ENCODE results near the gene PFKFB2.

Gene PFKFB2

DNA sequence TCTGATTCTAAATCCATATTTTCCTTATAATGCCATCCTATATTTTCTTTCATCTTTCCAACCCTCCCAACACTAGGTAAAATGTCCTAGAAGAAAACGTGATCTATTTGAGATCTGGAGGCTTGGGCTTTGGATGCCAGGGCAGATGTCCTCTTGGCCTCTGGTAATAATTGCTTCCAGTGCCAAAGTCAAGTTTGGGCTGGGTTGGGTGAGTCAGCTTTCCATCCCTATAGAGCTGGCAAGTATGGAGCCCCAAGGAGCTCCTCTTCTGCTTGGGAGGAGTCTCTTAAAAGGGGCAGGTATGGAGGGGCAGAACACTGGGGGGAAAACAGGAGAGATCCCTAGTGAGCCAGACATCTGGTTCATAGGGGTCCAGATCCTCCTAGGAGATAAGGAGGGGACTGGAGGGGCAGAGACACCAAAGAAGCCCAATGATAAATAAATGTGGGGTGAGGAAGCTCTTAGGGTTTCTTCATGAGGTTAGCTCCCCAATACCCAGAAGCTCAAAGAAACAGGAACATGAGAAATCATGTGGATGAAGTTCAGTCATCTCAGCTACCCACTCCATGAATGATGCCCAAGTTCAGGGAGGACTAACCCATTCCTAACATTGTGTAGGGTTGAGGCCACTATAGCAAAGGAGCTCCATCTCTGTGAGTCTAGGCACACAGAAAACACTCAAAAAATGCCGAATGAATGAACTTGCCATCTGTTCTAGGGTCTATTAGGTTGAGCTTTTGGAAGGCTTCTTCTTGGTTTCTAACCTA is 24.0 kb upstream of the PFKFB2 start:
- Mint-ChIP-seq H3K36me3 (ENCODE audit: low read depth) (no peaks in the 10 kb centered on the region), H3K9me3 (no peaks in the 10 kb centered on the region), H3K27me3 (ENCODE audit: low read depth, poor library complexity) (peaks cover 50% of the 10 kb centered on the region), H3K4me1 (peaks cover 43% of the 10 kb centered on the region), H3K27ac (no peak overlapping the region), H3K4me3 (no peak overlapping the region)
- TF ChIP-seq, protein P1, sequence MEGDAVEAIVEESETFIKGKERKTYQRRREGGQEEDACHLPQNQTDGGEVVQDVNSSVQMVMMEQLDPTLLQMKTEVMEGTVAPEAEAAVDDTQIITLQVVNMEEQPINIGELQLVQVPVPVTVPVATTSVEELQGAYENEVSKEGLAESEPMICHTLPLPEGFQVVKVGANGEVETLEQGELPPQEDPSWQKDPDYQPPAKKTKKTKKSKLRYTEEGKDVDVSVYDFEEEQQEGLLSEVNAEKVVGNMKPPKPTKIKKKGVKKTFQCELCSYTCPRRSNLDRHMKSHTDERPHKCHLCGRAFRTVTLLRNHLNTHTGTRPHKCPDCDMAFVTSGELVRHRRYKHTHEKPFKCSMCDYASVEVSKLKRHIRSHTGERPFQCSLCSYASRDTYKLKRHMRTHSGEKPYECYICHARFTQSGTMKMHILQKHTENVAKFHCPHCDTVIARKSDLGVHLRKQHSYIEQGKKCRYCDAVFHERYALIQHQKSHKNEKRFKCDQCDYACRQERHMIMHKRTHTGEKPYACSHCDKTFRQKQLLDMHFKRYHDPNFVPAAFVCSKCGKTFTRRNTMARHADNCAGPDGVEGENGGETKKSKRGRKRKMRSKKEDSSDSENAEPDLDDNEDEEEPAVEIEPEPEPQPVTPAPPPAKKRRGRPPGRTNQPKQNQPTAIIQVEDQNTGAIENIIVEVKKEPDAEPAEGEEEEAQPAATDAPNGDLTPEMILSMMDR (IDR thresholded peaks at IDR 0.05): no peak
- DNase-seq: no peak

DNA sequence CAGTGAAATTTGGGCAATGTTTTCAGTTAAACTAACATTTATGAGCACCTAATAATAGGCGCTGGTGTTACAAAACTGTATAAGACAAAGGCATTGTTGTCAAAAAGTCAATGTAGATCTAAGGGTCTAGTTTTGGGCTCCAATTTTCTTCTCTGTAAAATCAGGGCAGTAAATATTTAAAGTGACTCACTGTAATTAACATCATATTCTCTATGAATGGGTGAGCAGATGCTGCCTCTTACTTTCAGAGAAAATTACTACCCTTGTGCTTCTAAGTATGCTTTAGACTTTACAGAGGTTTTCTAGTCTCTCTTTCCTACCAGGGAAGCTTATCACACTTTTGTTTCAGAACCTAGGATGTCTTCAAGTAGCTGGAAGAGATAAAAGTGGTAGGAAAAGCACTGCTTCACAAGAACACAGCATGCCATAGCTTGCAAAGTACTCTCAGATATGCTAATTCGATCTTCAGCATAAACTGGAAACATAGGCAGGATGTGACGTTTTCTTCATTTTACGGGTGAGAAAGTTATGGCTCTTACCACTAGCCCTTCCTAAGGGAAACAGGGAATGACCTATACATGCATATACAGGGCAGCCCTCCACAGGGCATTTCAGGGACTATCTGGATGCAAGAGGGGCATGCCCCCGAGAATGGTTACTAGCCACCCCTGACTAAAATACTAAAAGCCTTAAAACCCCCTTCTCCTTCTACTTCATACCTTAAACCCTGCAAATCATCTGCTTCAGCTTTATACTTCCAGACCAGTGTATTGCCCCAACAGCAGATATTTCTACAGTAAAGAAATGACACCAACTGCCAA is 23.2 kb upstream of the PFKFB2 start:
- Mint-ChIP-seq H3K9me3 (no peaks in the 10 kb centered on the region), H3K4me1 (peaks cover 36% of the 10 kb centered on the region), H3K4me3 (no peak overlapping the region), H3K27ac (no peak overlapping the region), H3K36me3 (ENCODE audit: low read depth) (no peaks in the 10 kb centered on the region), H3K27me3 (ENCODE audit: low read depth, poor library complexity) (peaks cover 58% of the 10 kb centered on the region)
- TF ChIP-seq, protein P1 (IDR thresholded peaks at IDR 0.05): no peak
- DNase-seq: no peak

DNA sequence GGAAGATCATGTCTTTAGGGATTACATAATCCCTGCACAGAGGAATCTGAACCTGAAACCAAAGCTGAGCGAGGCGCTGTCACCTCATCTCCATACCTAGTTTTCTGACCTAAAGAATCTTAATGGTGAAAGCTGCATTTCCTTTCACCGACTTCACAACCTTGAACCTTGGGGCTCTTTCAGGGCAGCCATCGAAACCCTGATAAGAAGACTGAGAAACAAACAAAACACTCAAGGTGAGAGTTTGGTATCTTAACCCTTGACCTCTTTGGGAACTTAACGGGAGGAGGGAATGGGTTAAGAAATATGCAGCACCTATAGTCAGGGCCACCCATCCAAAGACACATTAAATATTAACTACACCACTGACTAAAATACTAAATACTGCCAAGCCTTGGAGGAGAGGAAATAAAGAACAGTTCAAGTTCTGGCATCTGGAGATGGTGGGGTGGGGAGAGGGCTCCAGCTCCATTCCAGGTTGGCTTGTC is 22.5 kb upstream of the PFKFB2 start:
- Mint-ChIP-seq H3K27ac (no peak overlapping the region), H3K4me1 (peaks cover 30% of the 10 kb centered on the region), H3K27me3 (ENCODE audit: low read depth, poor library complexity) (peaks cover 62% of the 10 kb centered on the region), H3K4me3 (no peak overlapping the region), H3K9me3 (no peaks in the 10 kb centered on the region), H3K36me3 (ENCODE audit: low read depth) (no peaks in the 10 kb centered on the region)
- TF ChIP-seq, protein P1 (IDR thresholded peaks at IDR 0.05): no peak
- DNase-seq: no peak

DNA sequence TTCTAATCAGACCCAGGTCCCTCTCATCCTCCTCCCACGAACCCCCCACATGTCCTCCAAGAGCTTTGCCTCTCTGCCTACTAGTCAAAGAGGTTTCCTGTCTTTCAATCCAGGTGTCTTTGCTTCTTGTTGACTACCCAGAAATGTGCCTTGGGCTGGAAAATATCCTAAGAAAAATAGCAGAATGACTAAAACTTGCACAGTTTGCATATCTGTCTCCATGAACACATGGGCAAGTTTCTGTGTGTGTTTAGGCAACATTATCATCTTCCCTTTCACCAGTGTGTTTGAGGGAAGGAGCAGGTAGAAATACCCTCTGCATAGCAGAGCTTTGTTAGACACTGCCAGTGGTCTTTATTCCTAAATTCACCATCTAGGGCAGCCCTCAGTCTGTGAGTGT is 22.1 kb upstream of the PFKFB2 start:
- no peak overlapping the region for H3K4me3 Mint-ChIP-seq
- peaks cover 62% of the 10 kb centered on the region for H3K27me3 Mint-ChIP-seq (ENCODE audit: low read depth, poor library complexity)
- no peak for DNase-seq
- no peaks in the 10 kb centered on the region for H3K9me3 Mint-ChIP-seq
- no peak overlapping the region for H3K27ac Mint-ChIP-seq
- peaks cover 26% of the 10 kb centered on the region for H3K4me1 Mint-ChIP-seq
- no peaks in the 10 kb centered on the region for H3K36me3 Mint-ChIP-seq (ENCODE audit: low read depth)
- TF ChIP-seq, protein P1 (IDR thresholded peaks at IDR 0.05): no peak

DNA sequence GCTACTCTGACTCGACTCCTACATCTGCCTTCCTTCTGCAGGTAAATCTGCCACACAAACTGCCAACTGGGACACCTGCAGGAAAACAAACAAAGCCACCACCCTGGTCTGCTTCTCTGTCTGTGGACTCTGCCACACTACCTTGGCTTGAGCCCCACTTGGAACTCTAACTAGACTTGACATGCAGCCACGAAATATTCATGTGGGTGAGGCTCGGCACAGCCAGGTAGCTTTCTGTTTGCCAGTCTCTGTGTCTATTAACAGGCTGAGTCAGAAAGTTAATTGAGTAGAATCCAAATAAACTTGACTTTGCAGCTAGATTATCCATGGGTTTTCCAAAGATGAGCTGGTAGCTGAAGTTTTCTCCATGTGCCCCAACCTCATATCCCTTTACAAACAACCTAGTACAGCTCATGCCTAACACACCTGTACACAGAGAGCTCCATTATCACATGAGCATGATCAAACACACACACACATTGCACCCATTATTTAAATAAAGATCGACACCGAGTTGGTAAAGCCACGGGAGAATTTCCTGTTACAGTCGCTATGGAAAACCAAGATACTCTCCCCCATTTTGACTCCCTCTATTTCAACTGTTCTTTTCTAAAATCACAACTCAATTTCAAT is 21.3 kb upstream of the PFKFB2 start:
- TF ChIP-seq, protein P1 (IDR thresholded peaks at IDR 0.05): no peak
- H3K27ac Mint-ChIP-seq: no peak overlapping the region
- peaks cover 22% of the 10 kb centered on the region for H3K4me1 Mint-ChIP-seq
- DNase-seq: no peak
- H3K27me3 Mint-ChIP-seq (ENCODE audit: low read depth, poor library complexity): peaks cover 62% of the 10 kb centered on the region
- H3K9me3 Mint-ChIP-seq: no peaks in the 10 kb centered on the region
- no peak overlapping the region for H3K4me3 Mint-ChIP-seq
- H3K36me3 Mint-ChIP-seq (ENCODE audit: low read depth): no peaks in the 10 kb centered on the region
